HG03159 (cell line): ENCODE data around the gene SMIM26.
"Not testable (repeated sequence)": the region's sequence is repeated elsewhere in the genome, so short reads cannot be mapped to it uniquely, and the experiment has no call there.

Source experiments
- ATAC-seq: cut with Tn5 transposase; IDR thresholded peaks from one replicate; pipeline ENCODE4 v1.9.1; 2021; ENCODE audit warnings: mild to moderate bottlenecking, moderate library complexity; ENCODE audit not compliant: unreplicated experiment

Gene SMIM26, protein sequence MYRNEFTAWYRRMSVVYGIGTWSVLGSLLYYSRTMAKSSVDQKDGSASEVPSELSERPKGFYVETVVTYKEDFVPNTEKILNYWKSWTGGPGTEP

DNA sequence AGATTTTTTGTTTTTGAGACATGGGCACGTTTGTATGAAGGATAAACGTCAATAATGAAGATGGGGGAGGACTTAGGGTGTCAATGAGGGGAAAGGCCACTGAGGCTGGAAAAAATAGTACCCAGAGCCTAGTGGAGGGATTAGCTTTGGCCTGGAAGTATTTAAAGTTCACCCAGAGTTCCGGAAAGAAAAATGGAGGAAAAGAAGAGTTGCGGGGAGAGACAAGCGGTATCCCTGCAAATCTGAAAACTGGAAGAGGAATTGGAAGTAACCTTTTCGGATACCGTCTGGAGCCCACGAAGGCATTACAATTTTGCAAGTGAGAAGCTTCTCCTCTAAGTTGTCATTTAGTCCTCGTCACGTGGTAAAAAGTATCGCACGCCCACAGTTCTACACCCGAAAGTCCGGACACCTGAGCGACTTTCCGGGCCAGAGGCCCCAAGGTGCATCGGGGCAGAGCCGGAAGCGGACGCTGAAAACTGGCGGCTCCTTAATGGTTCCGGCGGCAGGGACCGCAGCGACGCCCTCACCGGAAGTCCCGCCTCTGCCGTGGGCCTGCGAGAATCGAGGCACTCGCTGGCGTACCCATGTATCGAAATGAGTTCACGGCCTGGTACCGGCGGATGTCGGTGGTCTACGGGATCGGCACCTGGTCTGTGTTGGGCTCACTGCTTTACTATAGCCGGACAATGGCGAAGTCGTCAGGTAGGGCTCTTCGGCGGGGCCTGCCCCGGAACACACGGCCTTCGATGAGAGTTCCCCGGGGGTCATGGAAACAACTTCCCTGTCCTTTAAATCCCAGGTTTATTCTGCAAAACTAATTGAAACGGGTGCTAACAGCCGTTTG lies at the start of gene SMIM26:
Gene SMIM26 (plus strand): TSS at position 541 of the 847 bp plus-strand sequence. CDS start 47 bp downstream, at position 588.
- ATAC-seq: peak; percentile 99

DNA sequence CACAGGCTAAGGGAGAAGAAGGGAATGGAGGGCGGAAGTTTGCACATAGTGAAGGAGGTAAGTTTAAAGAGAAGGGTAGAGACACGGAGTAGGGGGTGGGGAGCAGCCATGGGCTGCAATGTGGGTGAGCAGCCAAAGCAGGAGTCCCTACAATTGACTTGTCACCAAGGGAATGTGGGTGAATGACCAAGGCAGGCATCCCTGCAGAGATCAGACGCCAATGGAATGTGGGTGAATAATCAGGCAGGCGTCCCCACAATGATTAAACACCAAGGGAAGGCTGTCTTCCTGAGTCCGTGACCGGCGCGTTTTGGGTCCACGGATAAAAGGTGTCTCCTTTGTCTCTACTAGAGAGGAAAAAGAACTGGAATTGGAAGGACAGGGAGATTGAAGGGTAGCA lies 45.2 kb upstream of the SMIM26 start:
- not testable (repeated sequence) for ATAC-seq

DNA sequence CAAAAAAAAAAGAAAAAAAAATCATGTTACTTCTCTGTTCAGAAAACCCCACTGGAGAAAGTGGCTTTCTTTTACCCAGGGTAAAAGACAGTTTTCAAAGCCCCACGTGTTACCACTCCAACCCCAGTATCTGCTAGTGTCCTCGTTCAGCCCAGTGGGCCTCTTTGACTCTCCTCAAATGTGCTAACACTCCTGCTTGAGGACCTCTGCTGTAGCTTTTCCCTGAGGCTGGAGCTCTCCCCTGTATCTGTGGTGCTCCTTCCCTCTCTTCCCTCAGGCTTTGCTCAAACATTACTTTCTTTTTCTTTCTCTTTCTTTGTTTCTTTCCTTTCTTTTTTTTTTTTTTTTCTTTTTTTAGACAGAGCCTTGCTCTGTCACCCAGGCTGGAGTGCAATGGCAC lies 44.2 kb upstream of the SMIM26 start:
- ATAC-seq: no peak

DNA sequence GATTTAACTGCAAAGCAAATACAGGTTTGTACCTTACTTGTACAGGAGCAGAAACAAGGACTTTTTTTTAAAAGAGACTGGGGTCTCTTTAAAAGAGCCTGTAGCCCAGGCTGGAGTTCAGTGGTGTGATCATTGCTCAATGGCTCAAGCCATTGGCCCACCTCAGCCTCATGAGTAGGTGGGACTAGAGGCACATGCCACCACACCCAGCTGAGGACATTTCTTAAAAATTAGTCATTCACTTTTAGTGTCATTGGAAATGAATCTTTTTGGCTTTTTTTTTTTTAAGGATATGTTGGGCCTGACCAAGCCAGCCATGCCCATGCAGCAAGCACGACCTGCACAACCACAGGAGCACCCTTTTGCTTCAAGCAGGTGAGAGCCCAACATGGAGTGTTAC lies 42.6 kb upstream of the SMIM26 start:
- ATAC-seq: no peak

DNA sequence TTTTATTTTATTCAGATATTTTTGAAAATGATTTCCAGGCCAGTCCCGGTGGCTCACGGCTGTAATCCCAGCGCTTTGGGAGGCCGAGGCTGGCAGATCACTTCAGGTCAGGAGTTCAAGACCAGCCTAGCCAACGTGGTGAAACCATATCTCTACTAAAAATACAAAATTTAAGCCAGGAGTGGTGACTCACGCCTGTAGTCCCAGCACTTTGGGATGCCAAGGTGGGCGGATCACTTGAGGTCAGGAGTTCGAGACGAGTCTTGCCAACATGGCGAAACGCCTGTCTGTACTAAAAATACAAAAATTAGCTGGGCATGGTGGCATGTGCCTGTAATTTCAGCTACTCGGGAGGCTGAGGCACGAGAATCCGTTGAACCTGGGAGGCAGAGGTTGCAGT lies 40.5 kb upstream of the SMIM26 start:
- not testable (repeated sequence) for ATAC-seq

DNA sequence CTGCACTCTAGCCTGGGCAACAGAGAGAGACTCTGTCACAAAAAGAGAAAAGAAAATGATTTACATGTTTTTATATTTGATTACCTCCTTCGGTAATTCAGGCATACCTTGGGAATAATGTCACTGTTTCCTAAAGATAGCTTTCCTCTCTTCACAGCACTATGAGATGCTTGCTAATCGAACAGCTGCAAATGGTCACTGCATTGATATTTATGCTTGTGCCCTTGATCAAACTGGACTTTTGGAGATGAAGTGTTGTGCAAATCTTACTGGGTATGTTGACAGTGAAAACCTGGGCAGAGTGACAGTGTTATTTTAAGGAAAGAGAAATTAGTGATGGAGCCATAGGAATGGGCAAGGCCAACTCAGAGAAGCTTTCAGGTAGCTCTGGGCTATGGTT lies 39.9 kb upstream of the SMIM26 start:
- ATAC-seq: no peak

DNA sequence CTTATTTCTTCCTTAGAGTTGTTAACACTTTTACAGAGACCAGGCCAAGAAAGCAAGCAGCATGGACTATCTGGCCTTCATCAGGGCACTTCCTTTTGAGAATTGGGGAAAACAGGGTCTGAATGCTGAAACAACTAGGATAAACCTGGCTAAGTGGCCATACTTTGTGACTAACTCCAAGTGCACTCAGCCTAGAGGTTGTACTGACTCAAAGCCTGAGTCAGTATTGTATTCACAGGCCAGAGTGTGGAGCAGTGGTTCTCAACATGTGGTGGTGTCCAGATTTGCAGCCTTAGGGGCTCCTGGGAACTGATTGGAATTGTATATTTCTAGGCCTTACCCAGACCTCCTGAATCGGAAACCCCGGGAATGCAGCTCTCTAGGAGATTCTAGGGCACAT lies 39.4 kb upstream of the SMIM26 start:
- no peak for ATAC-seq

DNA sequence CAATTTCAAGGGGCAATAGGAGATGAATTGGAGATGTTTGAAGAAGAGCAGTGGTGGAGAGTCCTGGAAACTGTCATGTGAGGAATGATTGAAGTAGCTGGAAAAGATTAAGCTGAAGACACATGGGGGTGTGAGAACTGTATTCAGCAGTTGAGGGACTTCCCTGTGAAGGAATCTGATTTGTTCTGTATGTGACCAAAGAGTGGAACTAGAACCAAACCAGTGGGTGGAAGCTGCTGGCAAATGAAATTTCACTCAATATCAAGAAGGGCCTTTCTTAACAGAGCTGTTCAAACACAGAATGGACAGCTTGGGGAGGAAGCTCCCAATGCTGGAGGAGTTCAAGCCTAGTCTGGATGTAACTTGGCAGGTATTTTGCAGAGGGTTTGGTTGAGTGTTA lies 38.2 kb upstream of the SMIM26 start:
- no peak for ATAC-seq

DNA sequence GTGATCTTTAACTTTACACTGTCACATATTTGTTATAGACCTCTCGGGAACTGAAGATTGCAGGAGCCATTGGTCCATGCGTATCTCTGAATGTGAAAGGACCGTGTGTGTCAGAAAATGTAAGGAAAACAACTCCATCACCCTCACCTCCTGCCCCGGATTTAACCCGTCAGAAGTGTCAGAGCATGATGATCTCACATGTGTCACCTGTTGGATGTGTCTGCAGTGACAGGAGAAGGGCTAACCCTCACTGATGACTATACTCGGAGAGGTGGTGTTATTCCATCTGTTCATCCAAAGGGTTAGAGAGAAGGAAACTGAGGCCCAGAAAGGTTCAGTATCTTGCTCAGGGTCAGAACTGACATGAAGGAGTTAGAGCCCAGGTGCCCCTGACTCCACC lies 34.6 kb upstream of the SMIM26 start:
- ATAC-seq: no peak

DNA sequence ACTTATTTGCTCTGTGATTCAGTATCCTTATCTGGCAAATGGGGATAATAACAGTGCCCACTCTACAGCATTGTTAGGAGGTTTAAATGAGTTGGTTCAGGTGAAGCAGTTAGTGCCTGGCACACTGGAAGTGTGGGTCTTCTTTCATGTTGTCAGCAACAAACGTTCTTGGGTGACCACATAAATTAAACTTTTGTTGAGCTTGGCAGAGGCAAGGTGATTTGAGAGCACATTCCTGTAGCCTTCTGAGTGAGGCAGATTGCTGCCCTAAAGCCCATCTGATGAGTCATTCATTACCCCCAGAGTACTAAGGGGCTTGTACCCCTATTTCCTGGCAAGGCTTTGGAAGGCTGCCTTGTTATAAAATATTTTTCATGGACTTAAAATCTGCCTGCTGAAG lies 33.7 kb upstream of the SMIM26 start:
- ATAC-seq: no peak

DNA sequence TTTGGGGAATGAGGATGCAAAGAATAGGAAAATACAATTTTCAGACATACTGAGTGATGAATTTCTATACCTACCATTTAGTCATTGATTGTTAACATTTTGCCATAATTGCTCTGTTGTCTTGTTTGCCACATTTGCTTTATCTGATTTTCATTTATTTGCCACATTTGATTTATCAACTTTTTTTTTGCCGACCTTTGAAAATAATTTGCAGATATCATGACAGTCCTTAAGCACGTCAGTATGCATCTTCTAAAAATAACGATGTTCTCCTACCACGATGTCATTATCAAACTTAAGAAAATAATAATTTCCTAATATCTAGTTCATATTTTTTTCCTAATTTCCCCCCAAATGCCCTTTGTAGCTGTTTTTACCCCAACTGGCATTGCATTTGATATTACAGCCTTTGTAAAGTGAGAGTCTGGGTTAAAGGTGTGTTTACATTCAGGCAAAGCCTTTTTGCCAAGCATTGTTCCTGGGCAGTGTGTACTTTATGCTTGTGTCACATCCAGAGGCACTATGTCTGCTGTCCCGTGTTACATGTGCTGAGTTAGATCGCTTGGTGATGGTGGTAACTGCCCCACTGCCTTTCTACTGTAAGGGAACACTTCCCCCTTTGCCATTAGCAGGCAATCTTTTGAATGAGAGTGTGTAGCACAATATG lies 33.1 kb upstream of the SMIM26 start:
- no peak for ATAC-seq

DNA sequence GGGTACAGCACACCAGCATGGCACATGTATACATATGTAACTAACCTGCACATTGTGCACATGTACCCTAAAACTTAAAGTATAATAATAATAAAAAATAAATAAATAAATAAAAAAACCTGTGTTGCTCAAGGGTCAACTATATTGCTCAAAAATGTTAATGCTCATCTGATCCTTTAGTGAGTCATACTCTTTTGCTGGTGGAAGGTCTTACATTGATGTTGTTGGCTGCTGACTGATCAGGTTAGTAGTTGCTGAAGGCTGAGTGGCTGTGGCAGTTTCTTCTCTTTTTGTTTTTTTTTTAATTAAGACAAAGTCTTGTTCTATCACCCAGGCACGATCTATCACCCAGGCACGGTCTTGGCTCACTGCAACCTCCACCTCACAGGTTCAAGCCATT lies 29.6 kb upstream of the SMIM26 start:
- no peak for ATAC-seq

DNA sequence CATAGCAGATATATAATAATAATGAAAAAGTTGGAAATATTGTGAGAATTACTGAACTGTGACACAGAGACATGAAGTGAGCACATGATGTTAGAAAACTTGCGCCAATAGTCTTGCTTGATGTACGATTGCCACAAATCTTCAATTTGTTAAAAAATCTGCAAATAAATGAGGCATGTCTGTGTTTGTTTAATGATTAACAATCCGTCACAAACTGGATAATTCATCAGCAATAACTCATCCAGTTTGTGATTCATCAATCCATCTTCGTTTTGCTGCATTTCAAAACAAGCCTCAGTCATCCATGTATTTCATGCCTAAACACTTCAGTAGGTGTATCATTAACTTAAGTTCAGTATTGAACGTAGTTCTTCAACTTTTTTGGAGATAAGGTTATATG lies 25.5 kb upstream of the SMIM26 start:
- no peak for ATAC-seq

DNA sequence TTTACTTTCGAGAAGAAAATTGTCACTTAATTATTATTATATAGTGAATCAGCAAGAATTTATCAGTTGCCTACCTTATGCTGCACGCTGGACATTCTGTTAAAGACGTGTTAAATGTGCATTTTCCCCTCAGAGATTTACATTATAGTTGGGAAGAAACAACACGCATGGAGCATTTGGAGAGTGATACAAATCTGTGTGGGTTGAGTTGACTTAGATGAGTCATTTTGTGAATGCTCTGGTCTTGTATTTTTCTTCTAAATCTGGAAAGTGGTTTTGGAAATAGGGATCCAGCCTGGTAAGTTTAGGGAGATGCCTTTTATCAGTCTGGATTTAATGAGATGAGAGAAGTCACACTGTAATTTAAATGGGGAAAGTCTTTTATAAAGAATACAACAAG lies 24.0 kb upstream of the SMIM26 start:
- no peak for ATAC-seq

DNA sequence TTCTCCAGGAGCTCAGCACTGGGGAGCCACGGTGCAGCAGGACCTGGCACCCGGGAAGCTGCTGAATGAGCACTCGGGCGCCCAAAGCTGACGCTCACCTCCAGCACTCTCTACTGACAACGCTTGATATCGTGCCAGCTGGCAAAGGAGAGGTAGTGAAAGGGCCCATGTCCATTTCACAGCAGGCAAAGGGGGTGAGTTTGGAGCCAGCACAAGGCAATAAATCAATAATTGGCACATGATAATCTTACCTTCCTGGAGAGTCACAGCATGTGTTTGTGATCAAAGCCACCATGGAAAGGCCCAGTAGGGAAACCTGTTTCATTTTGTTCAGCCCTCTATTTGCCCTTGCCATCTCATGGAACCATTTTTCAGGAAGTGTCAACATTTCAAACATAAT lies 23.3 kb upstream of the SMIM26 start:
- ATAC-seq: no peak

DNA sequence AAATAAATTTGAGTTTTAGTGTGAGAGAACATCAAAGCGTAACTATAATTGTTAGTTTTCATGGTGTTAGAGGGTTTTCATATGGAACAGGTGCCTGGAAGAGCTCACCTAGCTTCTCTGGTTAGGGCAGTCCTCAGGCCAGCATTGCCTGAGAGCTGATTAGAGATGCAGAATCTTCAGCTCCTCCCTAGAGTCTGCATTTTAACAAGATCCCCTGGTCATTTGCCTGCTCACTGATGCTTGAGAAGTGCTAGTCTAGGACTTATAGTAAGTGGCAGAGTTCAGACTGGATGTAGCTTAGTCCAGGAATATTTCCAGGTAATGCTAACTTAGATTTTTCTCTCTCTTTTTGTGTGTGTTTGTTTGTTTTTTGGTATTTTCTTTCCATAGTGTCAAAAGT lies 21.7 kb upstream of the SMIM26 start:
- no peak for ATAC-seq

DNA sequence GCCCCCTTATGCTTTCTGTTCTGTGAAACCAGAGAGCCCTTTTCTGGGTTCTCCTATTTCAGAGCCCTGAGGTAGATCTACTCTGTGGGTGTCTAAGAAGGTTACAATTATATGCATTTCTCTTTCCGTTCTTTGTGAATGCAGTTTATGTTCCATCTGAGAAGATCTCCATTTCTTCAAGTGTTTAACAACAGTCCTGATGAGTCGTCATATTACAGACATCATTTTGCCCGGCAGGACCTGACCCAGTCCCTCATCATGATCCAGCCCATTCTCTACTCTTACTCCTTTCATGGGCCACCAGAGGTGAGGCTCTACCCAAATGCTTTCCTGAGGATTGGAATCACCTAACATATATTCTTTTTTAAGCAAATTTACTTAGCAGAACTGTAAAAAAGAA lies 18.8 kb upstream of the SMIM26 start:
- ATAC-seq: no peak

DNA sequence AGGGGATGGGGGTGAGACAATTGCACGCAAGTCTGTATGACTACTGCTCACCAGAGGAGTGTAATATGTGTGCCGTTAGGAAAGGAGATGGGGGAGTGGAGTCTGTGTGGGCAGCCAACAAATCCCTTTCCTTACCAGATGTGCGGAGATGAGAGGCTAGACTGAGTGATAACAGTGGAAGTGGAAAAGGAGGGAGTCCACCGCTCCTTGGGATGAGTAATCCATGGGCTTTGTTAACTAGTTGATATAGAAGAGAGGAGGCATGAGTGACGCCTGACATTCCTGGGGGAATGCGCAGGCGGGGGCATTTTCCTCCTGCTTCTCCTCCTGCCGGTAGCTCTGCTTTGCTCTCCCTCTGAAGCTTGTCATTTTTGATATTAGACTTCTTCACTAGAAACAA lies 13.5 kb upstream of the SMIM26 start:
- ATAC-seq: no peak

DNA sequence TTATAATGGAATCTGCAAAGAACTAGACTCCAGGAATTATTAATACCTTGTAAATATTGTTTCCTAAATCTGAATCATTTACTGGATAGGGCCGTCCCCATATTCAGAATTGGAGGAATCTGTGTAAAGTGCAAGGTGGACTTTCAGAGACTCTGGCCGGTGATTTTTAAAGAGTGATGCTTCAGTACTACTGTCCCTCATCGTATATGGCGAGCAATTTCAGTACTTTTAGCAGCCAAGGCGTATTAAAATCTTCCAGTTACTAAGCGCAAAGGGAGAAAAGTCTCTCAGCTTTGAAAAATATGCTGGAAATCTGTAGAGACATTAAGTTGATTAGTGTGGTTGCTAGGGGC lies 483 bp downstream of the SMIM26 start:
- no peak for ATAC-seq

DNA sequence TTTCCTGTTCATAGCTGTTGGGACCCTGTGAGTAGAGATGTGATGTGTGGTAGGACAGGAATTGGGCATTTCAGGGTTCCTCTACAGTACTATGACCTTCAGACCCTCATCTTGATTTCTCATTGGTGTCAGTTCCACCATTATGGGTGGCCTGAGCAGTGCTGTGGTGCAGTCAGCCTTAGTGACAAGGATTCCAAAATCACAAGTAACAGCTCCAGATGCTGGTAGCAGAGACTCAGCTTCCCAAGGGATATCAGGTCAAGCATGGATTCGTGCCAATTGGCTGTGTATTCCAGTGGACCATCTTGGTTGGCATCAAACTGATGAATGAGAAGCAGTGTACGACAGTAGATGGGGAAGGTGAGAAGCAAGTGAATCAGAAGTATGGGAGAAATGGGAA lies 3.8 kb downstream of the SMIM26 start:
- ATAC-seq: no peak

DNA sequence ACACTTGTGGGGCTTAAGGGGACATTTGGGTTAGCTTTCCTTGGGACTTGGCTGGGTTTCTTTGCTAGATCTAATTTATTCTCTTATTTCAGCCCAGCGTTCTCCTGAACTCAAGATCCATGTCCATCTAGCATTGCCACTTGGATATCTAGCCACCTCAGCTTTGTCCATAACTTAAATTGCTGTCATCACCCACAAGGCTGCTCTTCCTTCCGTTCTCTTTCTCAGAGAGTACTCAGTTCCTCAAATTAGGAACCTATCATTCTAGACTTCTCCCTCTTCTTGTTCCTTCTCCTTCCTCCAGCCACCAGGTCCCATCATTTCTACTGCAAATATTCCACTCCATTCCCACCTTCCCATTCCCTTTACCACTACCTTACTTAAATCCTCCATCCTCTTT lies 4.3 kb downstream of the SMIM26 start:
- no peak for ATAC-seq

DNA sequence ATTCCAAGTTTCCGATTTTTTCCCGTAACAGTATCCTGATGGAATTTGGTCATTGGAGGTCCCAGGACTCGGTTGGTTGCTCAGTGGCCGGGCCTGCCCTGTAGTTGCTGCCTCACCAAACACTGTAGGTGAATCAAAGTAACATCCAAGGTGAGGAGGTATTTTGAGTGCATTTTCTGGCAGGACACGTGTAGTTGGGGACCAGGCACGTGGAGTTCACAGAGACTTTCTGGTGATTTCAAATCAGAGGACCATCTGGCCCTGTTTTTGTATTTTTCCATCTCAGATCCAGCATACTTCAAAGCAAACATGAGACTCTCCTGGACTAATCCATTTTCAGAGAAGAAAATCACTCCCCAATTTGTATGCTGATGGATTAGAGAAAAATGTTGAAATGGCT lies 10.7 kb downstream of the SMIM26 start:
- no peak for ATAC-seq
